Measurements from ENCODE around the gene NPHP1.

DNA sequence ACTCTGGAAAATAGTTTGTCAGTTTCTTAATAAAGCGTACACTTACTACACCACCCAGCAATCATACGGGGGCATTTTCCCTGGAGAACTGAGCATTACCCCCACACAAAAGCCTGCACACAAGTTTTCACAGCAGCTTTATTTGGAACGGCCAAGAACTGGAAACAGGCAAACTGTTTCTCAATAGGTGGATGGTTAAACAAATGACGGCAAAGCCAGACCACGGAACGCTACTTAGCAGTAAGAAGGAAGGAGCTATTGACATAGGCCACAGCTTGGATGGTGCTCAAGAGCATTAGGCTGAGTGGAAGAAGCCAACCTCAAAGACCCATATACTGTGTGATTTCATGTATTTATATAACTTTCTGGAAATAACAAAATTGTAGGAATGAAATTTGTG, 98.2 kb downstream of the NPHP1 start:
- TF ChIP-seq, protein P1, sequence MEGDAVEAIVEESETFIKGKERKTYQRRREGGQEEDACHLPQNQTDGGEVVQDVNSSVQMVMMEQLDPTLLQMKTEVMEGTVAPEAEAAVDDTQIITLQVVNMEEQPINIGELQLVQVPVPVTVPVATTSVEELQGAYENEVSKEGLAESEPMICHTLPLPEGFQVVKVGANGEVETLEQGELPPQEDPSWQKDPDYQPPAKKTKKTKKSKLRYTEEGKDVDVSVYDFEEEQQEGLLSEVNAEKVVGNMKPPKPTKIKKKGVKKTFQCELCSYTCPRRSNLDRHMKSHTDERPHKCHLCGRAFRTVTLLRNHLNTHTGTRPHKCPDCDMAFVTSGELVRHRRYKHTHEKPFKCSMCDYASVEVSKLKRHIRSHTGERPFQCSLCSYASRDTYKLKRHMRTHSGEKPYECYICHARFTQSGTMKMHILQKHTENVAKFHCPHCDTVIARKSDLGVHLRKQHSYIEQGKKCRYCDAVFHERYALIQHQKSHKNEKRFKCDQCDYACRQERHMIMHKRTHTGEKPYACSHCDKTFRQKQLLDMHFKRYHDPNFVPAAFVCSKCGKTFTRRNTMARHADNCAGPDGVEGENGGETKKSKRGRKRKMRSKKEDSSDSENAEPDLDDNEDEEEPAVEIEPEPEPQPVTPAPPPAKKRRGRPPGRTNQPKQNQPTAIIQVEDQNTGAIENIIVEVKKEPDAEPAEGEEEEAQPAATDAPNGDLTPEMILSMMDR (IDR thresholded peaks at IDR 0.05): no peak
- TF ChIP-seq POLR2A (IDR thresholded peaks at IDR 0.05) (no peak), EP300 (IDR thresholded peaks at IDR 0.05; ENCODE audit: low read depth) (no peak)

All from transverse colon (tissue), 3 donors.